GM21576 (cell line): ENCODE data around the gene ETV6.

ENCODE experiments used
- ATAC-seq: cut with Tn5 transposase; IDR thresholded peaks from one replicate; pipeline ENCODE4 v1.9.1; 2021; ENCODE audit warnings: mild to moderate bottlenecking, moderate library complexity; ENCODE audit not compliant: unreplicated experiment

Gene ETV6

DNA sequence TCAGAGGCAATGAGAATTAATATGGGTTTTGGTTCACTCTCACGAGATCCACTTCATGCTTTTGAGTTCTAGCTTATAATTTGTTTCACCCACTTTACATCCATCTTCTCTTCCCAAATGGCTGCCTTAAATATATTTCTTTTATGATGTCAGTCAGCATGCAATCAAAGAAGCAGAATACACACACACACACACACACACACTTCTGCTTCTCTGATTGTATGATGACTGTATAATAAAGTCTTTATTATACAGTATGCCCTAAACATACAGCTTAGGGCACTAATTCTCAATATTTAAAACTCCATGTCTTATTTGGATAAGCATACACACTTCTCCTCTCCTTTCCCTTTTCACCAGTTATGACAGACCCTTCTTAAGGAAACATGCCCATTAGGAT, 6.7 kb upstream of the ETV6 start:
- ATAC-seq = no peak

DNA sequence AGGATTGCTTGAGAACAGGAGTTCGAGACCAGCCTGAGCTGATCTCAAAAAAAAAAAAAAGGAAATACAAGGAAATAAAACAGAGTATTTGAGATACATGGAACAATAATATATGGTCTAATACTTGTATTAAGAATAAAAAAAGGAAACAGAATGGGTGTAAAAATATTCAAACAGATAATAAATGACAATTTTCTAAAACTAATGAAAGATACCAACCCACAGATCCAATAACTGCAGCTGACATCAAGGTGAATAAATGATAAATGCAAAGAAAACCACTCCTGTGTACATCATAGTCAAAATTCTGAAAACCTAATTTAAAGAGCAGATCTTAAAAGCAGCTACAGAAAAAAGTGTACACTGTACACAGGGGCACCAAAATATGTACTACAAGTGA, 4.1 kb upstream of the ETV6 start:
- no peak for ATAC-seq

DNA sequence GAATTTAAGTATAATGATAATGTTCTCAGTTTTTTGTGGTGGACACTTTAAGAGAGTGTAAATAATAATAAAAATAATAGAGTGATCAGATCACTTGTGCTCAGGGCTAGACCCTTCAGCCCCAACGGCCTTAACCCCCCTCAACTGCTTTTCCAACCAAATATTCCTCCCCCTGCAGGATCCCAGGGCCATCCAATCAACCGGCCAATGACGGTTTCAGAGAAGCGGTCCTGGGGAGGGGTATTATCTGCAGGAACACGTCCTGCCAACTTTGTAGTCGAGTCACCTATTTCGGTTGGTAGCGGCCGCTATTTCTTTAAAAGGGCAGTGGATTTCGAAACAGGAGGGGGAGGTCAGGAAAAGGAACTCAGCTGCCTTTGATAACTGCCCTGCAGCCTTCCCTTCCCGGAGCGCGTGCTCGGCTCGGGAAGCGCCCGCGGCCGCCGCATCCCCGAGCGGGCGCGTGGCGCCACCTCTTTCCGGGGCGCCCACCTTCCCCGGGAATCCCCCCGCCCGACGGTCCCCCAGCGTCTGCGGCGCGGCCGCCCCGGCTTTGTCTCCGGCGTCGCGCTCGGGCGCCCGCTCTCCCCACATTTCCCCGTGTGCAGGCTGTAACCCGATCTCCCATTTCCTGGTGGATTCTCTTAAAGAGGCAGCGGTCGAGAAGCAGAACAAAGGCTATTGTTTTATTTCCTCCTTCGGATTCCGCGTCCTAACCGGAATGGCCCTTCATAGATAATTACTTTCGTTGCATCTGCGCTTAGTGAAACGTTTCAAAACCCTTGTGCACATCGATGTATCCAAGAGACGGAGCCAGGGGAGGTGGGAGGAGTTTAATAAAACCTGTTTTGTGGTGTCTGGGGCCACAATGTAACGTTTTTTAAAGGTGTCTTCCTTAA, 711 bp upstream of the ETV6 start:
- peak; percentile 21 for ATAC-seq

DNA sequence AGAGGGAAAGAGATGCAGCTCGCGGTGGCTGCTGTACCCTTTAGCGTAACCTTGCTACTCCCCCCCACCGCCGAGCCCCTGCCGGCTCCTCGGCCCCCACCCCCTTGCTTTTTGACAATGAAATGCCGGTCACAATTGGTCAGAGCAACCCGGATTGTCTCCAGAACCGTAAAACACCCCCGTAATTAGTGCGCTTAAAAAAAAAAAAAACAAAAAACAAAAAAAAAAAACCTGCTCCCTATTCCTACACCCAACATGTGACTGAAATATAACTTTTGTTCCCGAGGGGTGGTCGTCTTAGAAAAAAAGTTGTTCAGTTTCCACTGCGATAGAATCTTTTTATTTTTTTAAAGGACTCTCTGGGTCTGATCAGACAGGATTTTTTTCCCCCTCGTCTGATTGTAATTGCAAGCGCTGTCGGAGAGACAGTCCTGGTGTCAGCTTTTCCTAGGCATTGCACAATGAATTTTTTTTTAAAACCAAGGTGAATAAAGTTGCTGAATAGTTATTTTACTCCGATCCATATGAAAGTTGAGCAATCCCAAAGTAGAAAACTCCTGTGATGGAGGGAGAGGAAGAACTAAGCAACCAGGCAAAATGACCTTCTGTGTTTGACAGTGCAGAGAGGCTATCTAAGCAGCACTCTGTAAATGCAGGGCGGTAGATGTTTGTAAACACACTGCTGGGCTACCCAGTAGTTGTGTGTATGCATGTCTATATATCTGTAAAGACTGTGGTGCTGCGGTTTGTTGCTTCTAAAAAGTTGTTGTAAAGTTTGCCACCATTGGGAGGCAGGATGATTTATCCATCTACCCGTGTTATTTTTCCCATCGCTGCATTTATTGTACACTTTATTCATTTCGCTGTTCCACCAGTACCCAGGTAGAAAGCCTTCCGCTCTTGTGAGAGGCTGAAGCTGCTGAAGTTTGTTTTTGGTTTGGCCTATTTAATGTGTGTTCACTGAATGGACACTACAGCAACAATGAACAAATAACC, 1.1 kb downstream of the ETV6 start:
- ATAC-seq = no peak

DNA sequence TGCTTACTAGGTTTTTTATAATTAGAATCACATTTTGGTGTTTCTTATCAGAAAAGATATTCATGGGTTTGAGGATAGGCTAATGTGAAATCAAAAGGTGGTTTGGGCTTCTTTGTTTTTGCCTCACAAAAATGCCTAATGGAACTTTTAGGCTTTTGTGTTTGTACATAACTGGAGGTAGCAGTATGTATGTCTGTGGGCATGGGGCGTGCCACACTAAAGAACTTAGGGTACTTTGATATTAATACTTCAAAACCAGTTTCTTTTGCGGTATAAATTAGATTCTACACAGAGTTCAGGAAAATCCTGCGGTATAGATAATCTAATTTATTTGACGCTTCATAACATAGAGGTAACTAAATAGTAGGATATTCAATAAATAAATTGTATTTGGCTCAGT, 1.9 kb downstream of the ETV6 start:
- ATAC-seq = no peak

DNA sequence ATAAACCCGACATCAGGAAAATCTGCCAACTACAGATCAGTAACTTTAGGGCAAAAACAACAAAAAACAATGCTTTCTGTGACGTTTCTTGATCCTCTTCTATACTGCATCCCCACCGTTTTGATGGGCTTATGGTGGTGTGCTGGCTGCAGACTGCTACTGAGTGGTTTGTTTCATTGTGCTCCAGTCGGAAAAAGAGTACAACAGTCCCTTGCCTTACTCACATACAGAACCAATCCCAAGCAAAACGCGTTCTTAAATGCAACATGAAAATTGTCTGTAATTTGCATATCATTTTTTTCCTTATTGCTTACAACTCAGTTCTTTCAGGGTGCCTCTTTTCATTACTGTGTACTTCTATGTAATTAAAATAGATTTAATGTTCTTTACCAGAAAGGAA, 2.3 kb downstream of the ETV6 start:
- no peak for ATAC-seq

DNA sequence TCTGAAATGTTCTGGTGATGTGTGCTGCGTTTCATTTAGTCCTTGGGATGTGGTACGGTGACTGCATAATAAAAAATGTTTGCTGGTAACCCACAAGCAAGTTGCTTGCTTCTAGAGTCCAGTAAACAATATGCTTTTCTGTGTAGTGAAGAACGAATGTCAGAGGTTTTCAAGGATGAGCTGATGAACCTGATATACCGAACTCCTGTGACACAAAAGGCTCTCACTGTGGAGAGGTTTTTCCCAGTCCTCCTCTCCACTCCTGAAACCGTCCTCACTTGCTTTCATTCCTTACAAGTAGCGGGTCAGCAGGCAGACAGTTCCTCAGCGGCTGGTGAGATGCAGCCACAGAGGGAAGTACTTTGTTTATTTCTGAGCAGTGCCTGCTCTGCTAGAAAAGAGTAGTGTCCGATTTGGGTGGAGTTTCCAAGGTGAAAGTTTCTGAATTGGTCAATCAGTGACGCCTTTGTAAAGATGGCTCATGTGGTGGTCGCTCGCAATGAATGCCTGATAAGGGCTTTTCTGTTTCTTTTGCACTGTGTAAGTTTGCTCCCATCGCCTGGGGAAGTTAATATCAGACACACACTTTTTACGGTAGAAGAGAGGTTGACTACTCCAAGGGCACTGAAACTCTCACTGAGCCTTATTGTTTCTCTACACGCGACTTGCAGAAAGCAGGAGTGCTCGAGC, 3.0 kb downstream of the ETV6 start:
- peak; percentile 17 for ATAC-seq

DNA sequence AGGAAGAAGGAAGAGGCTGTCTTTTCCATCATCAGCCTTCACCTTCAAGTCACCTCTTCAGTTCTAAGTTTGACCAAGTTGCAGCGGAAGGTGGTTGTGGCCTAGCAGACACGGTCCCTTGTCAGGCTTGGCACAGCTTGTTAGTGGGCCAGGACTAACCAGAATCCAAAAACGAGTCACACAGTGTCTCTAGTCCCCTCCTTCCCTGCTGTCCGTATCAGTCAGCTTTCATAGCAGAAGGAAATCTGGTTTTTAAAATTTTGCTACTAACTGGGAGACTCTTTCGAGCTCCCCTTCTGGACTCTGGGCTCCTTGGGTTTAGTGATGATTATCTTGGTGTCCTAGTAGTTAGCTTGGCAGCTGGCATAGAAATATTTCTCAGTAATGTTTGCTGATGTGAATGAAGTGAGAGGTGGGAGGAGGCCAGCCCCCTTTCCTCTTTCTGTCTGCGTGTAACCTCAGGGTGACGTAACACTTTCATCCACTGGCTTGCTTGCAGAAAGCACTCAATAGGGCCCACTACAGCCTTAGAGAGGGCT, 3.8 kb downstream of the ETV6 start:
- no peak for ATAC-seq

DNA sequence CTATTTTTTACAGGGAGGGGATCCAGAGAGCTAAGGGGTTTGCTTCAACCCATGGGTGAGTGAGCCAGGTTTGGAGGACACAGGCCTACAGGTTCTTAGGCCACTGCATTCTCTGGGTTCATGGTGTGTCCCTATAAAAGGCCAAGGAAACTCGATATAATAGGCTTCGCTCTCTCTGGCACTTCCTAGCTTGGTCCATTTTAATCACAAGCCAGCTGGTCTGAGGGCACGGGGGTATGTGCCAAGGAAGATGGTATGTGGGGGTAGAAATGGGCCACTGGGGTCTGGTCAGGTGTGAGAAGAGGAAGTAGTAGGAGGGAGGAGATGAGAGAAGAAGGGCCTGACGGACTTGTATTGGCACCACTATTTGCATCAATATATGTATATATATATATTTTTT, 4.9 kb downstream of the ETV6 start:
- ATAC-seq = no peak

DNA sequence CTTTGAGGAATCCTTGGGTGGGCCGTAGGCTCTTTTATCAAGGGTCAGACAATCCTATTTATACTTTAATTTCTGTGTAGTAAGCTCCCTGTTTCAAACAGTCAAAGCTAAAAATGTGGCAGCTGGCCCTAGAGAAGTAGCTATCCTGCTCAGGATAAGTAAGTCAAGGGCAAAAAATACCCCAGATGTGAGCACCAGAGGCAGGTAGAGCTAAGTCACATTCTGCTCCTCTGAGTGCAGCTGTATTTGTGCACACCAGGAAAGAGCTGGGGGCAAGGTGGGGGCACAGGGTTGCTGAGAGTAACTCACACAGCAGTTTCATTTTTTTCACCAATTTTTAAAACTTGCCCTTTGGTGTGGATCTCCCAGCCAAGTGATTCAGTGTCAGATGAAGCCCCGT, 5.3 kb downstream of the ETV6 start:
- no peak for ATAC-seq

DNA sequence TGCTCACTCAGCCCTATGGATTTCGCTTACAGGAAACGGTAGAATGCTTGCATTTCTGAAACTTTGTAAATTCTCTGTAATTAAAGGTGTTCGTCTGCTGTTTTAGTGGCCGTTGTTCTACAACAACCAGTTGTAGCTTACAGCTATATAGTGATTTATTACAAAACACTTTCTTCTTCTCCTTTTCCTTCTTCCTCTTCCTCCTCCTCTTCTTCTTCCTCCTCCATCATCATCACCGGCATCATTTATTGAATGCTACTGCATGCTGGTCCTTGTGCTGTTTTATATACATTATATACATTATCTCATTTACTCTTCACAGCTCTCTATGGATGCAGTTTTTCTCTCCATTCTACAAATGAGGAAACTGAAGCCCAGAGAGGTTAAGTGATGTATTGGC, 6.4 kb downstream of the ETV6 start:
- ATAC-seq = no peak

DNA sequence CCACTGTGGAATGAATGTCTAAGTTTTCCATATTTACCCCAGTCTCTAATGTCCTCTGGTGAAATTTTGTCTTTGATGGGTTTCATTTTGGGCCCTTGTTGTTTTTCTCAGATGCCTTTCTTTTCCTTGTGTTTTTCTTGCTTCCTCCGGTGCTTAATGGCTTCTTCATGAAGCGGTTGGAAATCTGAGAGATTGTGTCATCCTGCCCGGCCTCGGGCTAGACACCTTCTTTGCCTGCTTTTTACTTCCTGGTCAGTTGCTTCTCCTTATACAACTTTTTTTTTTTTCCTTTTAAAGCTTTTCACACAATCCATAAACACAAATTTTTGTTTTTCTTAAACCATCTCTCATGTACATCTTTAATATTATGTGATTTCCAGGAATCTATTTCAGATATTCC, 7.1 kb downstream of the ETV6 start:
- ATAC-seq = no peak

DNA sequence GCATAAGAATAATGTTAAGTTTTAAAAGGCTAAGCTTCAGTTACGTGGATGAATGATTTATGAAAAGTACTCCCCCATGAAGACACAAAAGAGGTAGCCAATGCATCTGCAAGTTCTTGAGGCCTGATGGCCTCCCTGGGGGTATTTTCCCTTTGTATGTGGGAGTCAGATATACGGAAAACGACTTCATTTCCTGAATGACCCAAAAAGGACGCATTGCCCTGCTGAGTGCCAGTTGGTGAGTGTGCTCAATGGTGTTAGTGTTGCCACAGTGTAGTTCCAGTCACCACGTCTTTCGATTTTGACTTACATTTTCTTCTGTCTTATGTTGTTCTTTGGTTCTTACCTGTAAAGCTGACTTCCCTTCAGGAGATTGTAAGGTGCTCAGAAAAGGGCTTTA, 8.0 kb downstream of the ETV6 start:
- ATAC-seq = no peak

DNA sequence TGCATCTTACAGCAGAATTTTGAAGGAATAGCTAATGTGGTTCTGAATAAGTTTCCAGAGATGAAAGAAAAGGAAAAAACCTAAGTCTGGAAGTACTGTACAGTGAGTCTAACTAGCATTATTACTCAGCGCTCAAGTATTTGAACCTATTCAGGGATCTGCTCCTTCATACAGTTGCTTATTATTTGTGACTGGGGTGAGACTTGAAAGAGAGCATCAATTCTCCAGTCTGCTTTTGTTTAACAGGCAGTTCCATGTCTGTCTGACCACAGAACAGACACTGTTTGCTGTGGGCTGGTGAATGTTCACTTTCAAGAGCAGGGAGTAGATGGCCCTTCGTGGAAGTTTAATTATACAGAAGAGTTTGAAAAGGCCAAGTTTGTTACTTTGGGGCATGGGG, 9.3 kb downstream of the ETV6 start:
- no peak for ATAC-seq

DNA sequence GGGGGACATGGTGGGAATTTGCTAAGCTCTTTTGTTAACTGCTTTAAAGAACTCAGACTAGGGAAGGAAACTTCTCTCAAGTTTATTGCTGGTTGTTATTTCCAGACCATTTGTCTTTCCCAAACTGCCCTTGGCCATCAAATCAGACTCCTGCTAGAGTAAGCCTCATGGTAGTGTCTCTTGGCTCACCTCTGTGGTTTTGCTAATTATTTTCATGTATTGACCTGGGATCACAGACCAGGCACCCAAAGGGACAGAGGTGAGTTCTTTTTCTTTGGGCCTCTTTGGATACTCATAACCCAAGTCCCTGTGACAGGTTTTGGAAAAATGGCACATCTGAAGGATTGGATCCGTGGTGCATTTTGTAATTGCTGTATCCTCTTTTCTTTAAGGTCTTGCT, 11.2 kb downstream of the ETV6 start:
- no peak for ATAC-seq

DNA sequence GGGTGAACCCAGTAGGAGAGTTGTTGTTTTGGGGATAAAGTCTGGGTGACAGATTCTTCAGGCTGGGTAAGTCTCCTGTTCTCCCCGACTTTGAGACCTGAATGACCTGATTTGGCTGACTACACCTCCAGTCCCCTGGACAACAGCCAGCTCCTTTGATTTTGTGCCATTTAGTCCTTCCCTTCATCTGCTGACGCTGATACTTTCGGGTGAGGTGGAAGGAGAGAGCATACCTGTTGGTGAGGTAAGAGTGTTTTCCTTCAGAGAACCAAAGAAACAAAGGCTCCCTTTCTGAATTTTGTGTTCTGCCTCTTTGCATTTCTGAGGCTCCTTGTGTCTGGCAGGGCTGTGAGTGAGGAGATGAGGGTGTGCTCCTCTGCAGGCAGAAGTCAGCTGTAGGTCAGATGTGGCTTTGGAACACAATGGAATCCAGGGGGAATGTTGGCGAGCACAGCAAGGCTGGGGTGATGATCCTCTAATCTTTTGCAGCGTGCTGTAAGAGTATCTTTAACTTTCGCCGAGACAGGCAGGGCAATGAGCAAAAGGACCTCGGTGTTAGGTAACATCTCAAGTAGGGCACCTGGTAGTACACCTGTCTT, 12.1 kb downstream of the ETV6 start:
- ATAC-seq = no peak

DNA sequence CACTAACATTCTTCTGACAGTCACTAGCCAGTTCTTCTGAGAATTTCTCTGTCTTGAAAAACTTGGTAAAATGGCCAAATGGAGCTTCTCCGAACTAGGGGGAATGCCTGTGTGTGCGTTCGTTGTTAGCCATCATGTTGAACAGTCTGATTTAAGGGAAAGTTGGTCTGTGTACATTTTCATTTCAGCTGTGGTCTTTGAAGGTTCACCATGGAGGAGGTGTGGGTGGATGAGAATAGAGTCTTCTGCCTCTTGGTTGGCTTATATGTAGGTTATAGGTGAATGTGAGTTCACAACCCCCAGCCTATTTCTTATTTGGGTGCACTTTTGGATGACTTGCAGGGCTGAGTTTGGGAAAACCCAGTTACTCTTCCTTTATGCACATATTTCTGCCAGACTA, 12.9 kb downstream of the ETV6 start:
- ATAC-seq = no peak

DNA sequence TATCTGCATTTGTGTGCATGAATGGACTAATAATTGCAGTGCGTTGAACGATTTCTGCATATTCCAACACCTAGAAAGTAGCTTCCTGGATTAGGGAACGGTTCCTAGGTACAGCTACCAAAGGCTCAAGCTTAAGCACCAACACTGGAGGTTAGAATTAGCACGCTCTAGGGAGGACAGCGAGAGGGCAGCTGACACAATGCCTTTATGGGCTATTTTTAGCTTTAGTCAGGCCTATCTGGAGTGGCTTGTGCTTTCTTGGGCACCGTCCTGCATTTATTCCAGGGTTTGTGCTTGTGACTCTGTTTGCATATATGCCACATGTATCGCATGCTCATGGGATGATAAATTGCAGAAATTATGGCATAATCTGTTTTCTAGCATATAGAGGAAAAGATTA, 13.7 kb downstream of the ETV6 start:
- no peak for ATAC-seq

DNA sequence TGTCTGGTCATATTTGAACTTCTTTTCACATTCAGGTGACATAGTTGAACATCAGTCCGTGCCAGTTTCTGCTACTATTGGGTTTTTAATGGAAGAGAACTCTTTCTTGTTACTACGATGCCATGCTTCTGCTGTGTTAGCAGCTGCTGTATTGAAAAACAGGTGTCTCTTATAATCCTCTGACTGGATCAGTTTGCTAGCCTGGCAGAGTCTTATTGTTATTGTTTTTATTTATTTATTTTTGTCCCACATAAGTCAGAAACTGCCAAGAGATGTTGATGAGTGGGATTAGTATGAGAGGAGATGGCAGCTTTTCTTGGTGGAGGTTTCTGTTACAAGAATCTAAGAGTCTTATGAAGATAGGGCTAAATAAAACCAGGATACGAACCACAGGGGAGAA, 14.6 kb downstream of the ETV6 start:
- no peak for ATAC-seq
